ENCODE results near the gene BBX. TPM values are rescaled to one million over a fixed set of nuclear protein-coding genes. Genes with fewer than 3 reads are reported as not detected.

Gene BBX
- total and polyA plus RNA-seq, 2 of the 4 experiments (the other 2 are of a cell fraction) = 13.6 to 107 TPM

DNA sequence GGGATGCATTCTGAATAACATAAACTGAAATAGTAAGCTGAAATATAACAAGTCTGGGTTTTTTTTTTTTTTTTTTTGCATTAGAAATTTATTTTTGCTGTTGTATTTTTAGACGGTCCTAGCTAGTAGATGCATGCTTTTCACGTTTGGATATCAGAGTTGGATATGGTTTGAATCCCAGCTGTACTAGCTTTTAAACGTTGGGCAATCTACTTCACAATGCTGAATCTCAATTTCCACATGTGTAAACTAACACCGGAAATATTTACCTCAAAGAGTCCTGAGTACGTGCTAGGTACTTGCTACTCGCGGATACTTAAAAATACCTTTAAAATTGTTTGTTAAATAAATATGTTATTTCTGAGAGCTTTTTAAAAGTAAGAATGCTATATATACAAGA, 139.8 kb downstream of the BBX start:
- H2AK5ac ChIP-seq (ENCODE audit: low read depth, low read length) = no peak overlapping the region
- peak overlapping the region; percentile 49; the same call in 1 of the 2 replicates for H2BK20ac ChIP-seq (ENCODE audit: low read depth, low read length)
- ATAC-seq (ENCODE audit: low read depth) (no peak; the same call in 1 of the 2 replicates), DNase-seq (peak; percentile 29)
- no peak overlapping the region for H2AFZ ChIP-seq (replicated peaks; ENCODE audit: low read length, poor library complexity)
- CTCF ChIA-PET = interaction anchor here (0.6 to 1.4 kb wide), 4 partner anchors 14 to 500 kb away, joined by 3 read pairs; no protein-coding TSS in a partner anchor
- peaks cover 3% of the 10 kb centered on the region; the same call in 1 of the 2 replicates for H3K9me1 ChIP-seq (ENCODE audit: insufficient read depth, low read length)
- peak overlapping the region; percentile 74 for H3K4me2 ChIP-seq (ENCODE audit: low read depth, low read length)
- peaks cover 5% of the 10 kb centered on the region for H3K4me1 ChIP-seq (ENCODE audit: control insufficient read depth, insufficient read depth, low read length)
- H4K8ac ChIP-seq (ENCODE audit: low read depth in 2 of 2, low read length in 2 of 2) = no peak overlapping the region; a peak in 1 of 4 replicates
- intact Hi-C loops (cut with micrococcal nuclease) = loop anchor here (5.0 to 10.0 kb wide), 3 partner anchors 90 to 425 kb away; no protein-coding TSS in a partner anchor
- peak overlapping the region; percentile 30; the same call in 1 of the 2 replicates for H3K4me3 ChIP-seq (ENCODE audit: insufficient read depth, low read depth, low read length)
- POLR2A ChIA-PET (ENCODE audit: unreplicated experiment) = no interaction called here
- H3K4ac ChIP-seq (ENCODE audit: low read depth, low read length) = peak overlapping the region; percentile 46; the same call in 1 of the 2 replicates
- H4K91ac ChIP-seq (ENCODE audit: insufficient read depth, low read depth, low read length) = no peak overlapping the region
- no peak overlapping the region for H3K9ac ChIP-seq (ENCODE audit: low read depth, low read length)
- WGBS, 2 experiments (ENCODE audit: extremely low coverage in 2 of 2, insufficient read length in 1 of 2) = no CpG with 5 or more reads among the region's 7 CpGs
- no peak overlapping the region for H2AK9ac ChIP-seq (replicated peaks; ENCODE audit: low read depth, low read length, poor library complexity)
- H3K36me3 ChIP-seq (ENCODE audit: control insufficient read depth, insufficient read depth, low read length) = no peaks in the 10 kb centered on the region
- no peak overlapping the region; the same call in 1 of the 2 replicates for H3K23ac ChIP-seq (ENCODE audit: low read depth, low read length)
- H2BK120ac ChIP-seq (ENCODE audit: low read depth, low read length) = peak overlapping the region; percentile 66
- TF ChIP-seq, protein P1, sequence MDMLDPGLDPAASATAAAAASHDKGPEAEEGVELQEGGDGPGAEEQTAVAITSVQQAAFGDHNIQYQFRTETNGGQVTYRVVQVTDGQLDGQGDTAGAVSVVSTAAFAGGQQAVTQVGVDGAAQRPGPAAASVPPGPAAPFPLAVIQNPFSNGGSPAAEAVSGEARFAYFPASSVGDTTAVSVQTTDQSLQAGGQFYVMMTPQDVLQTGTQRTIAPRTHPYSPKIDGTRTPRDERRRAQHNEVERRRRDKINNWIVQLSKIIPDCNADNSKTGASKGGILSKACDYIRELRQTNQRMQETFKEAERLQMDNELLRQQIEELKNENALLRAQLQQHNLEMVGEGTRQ (IDR thresholded peaks at IDR 0.05; ENCODE audit: low read depth, low read length) = no peak
- no peak for TF ChIP-seq MAZ (IDR thresholded peaks at IDR 0.05; ENCODE audit: borderline replicate concordance, low read depth, low read length)
- TF ChIP-seq CEBPB (IDR thresholded peaks at IDR 0.05; ENCODE audit: low read depth, low read length) = peak; percentile 65
- H2BK5ac ChIP-seq (ENCODE audit: low read depth, low read length, poor library complexity, severe bottlenecking) = peak overlapping the region; percentile 93
- in situ Hi-C loops (cut with MboI; ENCODE audit: low sequenced_read_pairs) = no loop called here
- no peak overlapping the region for H3K56ac ChIP-seq (ENCODE audit: extremely low read depth, insufficient read depth, low read length)
- no peak overlapping the region for H4K5ac ChIP-seq (ENCODE audit: low read depth, low read length)
- no peak overlapping the region for H3K14ac ChIP-seq (replicated peaks; ENCODE audit: low read depth, low read length)
- H3K9me3 ChIP-seq (ENCODE audit: control insufficient read depth, insufficient read depth, low read length) = no peaks in the 10 kb centered on the region
- H3K79me1 ChIP-seq (ENCODE audit: low read depth in 1 of 2, low read length in 2 of 2) = peaks cover 0 to 15% of the 10 kb centered on the region in 2 experiments
- BruUV-seq (replicated peaks) = no TSS peak
- H2BK15ac ChIP-seq (ENCODE audit: low read depth, low read length) = no peak overlapping the region
- no peaks in the 10 kb centered on the region for H4K20me1 ChIP-seq (ENCODE audit: insufficient read depth, low read length)
- dilution Hi-C loops (cut with HindIII; ENCODE audit: low sequenced_read_pairs, unreplicated experiment) = no loop called here
- no peak overlapping the region for H3K18ac ChIP-seq (ENCODE audit: low read depth, low read length)
- H3K27me3 ChIP-seq (ENCODE audit: control insufficient read depth, insufficient read depth, low read length) = no peaks in the 10 kb centered on the region
- no peak overlapping the region; the same call in 1 of the 2 replicates for H3K27ac ChIP-seq (ENCODE audit: insufficient read depth, low read length)

Measured in IMR-90 (cell line).